Hepatocyte (in vitro differentiated cells): ENCODE measurements around the gene ALG14.

Experiments
- CTCF ChIP-seq: fragments of 200-600 bp; sonication (generic); IDR thresholded peaks from 2 replicates; pipeline ENCODE4 v1.5.1; 2016; ENCODE audit warnings: antibody characterized with exemption, mild to moderate bottlenecking; ENCODE audit not compliant: poor library complexity
- EZH2phosphoT487 ChIP-seq: fragments of 200-600 bp; sonication (generic); IDR thresholded peaks from one replicate; pipeline ENCODE4 v1.6.1; 2018; ENCODE audit warnings: antibody characterized with exemption, mild to moderate bottlenecking, low read depth, moderate library complexity; ENCODE audit not compliant: unreplicated experiment, severe bottlenecking

DNA sequence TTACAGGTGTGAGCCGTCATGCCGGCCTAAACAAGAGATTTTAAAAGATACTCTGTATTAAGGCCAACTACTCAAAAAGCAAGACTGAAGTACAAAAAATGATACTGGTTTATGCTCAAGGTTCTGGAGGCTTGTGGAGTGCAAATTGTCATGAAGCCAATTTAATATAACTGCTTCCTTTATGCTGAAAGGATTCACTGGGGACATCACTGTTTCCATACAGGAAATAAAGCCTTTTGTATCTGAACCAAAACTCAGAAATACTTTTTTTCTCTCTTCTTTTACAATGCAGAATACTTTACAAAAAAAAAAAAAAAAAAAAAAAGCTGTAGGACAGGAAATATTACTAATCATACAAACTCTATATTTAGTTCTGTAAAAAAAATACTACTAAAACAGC lies 90.4 kb downstream of the ALG14 start:
- TF ChIP-seq EZH2phosphoT487 (no peak), CTCF (no peak)
